DND-41 (cell line): Measurements from ENCODE around the gene DESI1.

Source experiments
- ATAC-seq: fragments of 200-7000 bp; cut with Tn5 transposase; 3 replicates; pipeline ENCODE4 v1.9.1; 2021; ENCODE audit warnings: low read depth; ENCODE audit not compliant: insufficient read depth
- DNase-seq: peaks from one replicate; pipeline ENCODE4 v3.0.0-alpha.2; 2020
- H2AFZ ChIP-seq: 2 replicates; pipeline ENCODE4 v1.6.0; 2012; ENCODE audit warnings: low read depth, low read length
- H3K27ac ChIP-seq: 2 replicates; pipeline ENCODE4 v1.5.1; 2012; ENCODE audit warnings: low read length, inconsistent platforms
- H3K27me3 ChIP-seq: fragments of 200-600 bp; sonication (generic); 2 replicates; pipeline ENCODE4 v1.6.0; 2012; ENCODE audit warnings: low read length, mild to moderate bottlenecking, inconsistent platforms; ENCODE audit not compliant: insufficient read depth, poor library complexity
- H3K36me3 ChIP-seq: 2 replicates; pipeline ENCODE4 v1.5.1; 2012; ENCODE audit warnings: low read length, inconsistent platforms; ENCODE audit not compliant: insufficient read depth
- H3K4me1 ChIP-seq: 2 replicates; pipeline ENCODE4 v1.5.1; 2012; ENCODE audit warnings: mild to moderate bottlenecking, low read length; ENCODE audit not compliant: insufficient read depth
- H3K4me2 ChIP-seq: 2 replicates; pipeline ENCODE4 v1.6.0; 2012; ENCODE audit warnings: mild to moderate bottlenecking, moderate library complexity, low read length, inconsistent platforms; ENCODE audit not compliant: insufficient read depth
- H3K4me3 ChIP-seq, 2 experiments: fragments of 200-600 bp in 1 of 2; shearing (Covaris generic) in 1 of 2; 2 replicates each; pipeline ENCODE4 v1.5.1; 2012 to 2016; ENCODE audit warnings: inconsistent platforms in 2 of 2, low read length in 2 of 2, mild to moderate bottlenecking in 2 of 2, low read depth in 1 of 2, moderate library complexity in 1 of 2
- H3K79me2 ChIP-seq: 2 replicates; pipeline ENCODE4 v1.6.0; 2012; ENCODE audit warnings: low read length, inconsistent platforms; ENCODE audit not compliant: insufficient read depth
- H3K9ac ChIP-seq: 2 replicates; pipeline ENCODE4 v1.6.0; 2012; ENCODE audit warnings: low read depth, mild to moderate bottlenecking, inconsistent platforms, low read length, moderate library complexity
- H3K9me3 ChIP-seq: 2 replicates; pipeline ENCODE4 v1.5.1; 2012; ENCODE audit warnings: low read length, moderate library complexity, mild to moderate bottlenecking, inconsistent platforms; ENCODE audit not compliant: insufficient read depth, severe bottlenecking
- H4K20me1 ChIP-seq: 2 replicates; pipeline ENCODE4 v1.6.0; 2012; ENCODE audit warnings: low read length; ENCODE audit not compliant: insufficient read depth
- CTCF ChIP-seq: IDR thresholded peaks from 2 replicates; pipeline ENCODE4 v1.5.1; 2012; ENCODE audit warnings: borderline replicate concordance, low read length, moderate library complexity, mild to moderate bottlenecking; ENCODE audit not compliant: poor library complexity, severe bottlenecking; ENCODE audit errors: extremely low read depth
- EZH2 ChIP-seq: IDR thresholded peaks from 3 replicates; pipeline ENCODE4 v1.6.1; 2012; ENCODE audit warnings: borderline replicate concordance, low read depth, mild to moderate bottlenecking, moderate library complexity, low read length, inconsistent platforms; ENCODE audit not compliant: severe bottlenecking

The DESI1 gene

GRCh38 chr22:41621911-41622179, 1.0 kb upstream of the DESI1 start:
- DNase-seq (no peak), ATAC-seq (no peak)
- H3K36me3 ChIP-seq = peaks cover 42% of the 10 kb centered on the region
- H3K79me2 ChIP-seq = peaks cover 64% of the 10 kb centered on the region
- peaks cover 34% of the 10 kb centered on the region for H3K4me1 ChIP-seq
- peak overlapping the region; percentile 92 for H3K9ac ChIP-seq
- peak overlapping the region; percentile 97; the same call in 1 of the 2 replicates for H2AFZ ChIP-seq
- TF ChIP-seq CTCF = no peak
- TF ChIP-seq EZH2 = no peak
- peak overlapping the region; percentile 98 for H3K27ac ChIP-seq
- H4K20me1 ChIP-seq = peaks cover 16% of the 10 kb centered on the region
- no peaks in the 10 kb centered on the region for H3K9me3 ChIP-seq
- no peaks in the 10 kb centered on the region for H3K27me3 ChIP-seq
- peak overlapping the region; percentile 98 for H3K4me2 ChIP-seq
- H3K4me3 ChIP-seq = peak overlapping the region; percentile 64 to 97

GRCh38 chr22:41621099-41621910, 462 bp upstream of the DESI1 start, which contains the start of gene XRCC6:
TSS of gene XRCC6 (plus strand) at chr22:41621295. CDS start at chr22:41622005, 710 bp downstream.
- Histone ChIP-seq H3K36me3 (peaks cover 37% of the 10 kb centered on the region), H2AFZ (peak within 1 kb of the TSS; percentile 97), H3K79me2 (peaks cover 58% of the 10 kb centered on the region), H3K9ac (peak within 1 kb of the TSS; percentile 92), H3K27ac (peak within 1 kb of the TSS; percentile 98), H3K4me2 (peak within 1 kb of the TSS; percentile 98), H3K4me1 (peaks cover 34% of the 10 kb centered on the region), H4K20me1 (peaks cover 15% of the 10 kb centered on the region), H3K4me3 (peak within 1 kb of the TSS; percentile 64 to 97), H3K9me3 (no peaks in the 10 kb centered on the region), H3K27me3 (no peaks in the 10 kb centered on the region)
- ATAC-seq = peak; percentile 89
- TF ChIP-seq CTCF = no peak
- TF ChIP-seq EZH2 = no peak
- peak; percentile 100 for DNase-seq

GRCh38 chr22:41619979-41620588, 759 bp downstream of the DESI1 start:
- H4K20me1 ChIP-seq = peaks cover 13% of the 10 kb centered on the region
- TF ChIP-seq EZH2 = no peak
- TF ChIP-seq CTCF = peak; percentile 38
- peak; percentile 50 for DNase-seq
- H3K27ac ChIP-seq = peak overlapping the region; percentile 73
- peak; percentile 37 for ATAC-seq
- H3K79me2 ChIP-seq = peaks cover 46% of the 10 kb centered on the region
- H3K9ac ChIP-seq = peak overlapping the region; percentile 92
- H3K27me3 ChIP-seq = no peaks in the 10 kb centered on the region
- H3K4me2 ChIP-seq = peak overlapping the region; percentile 76
- H3K36me3 ChIP-seq = peaks cover 26% of the 10 kb centered on the region
- peak overlapping the region; percentile 87 for H2AFZ ChIP-seq
- H3K9me3 ChIP-seq = no peaks in the 10 kb centered on the region
- H3K4me1 ChIP-seq = peaks cover 34% of the 10 kb centered on the region
- H3K4me3 ChIP-seq = peak overlapping the region; percentile 64 to 97
